Panc1 (cell line): ENCODE results near the gene ZNF800. TPM values are rescaled to one million over a fixed set of nuclear protein-coding genes. Genes with fewer than 3 reads are reported as not detected.

ENCODE experiments used
- ATAC-seq: fragments of 200-7000 bp; cut with Tn5 transposase; 2 replicates; pipeline ENCODE4 v1.9.1; 2020; ENCODE audit warnings: mild to moderate bottlenecking, moderate library complexity
- BruUV-seq: library from RNA; stranded (reverse); fragments of 400-500 nt; replicated peaks from 2 replicates; lab custom pipeline; 2021; lab: Mats Ljungman, UMichigan
- CTCF ChIA-PET: fragments of 300-600 bp; sonication (Branson Sonifier 250); formaldehyde crosslinking; loops from one replicate; lab custom pipeline; 2022; ENCODE audit warnings: antibody characterized with exemption; lab: Charles Lee
- POLR2A ChIA-PET: fragments of 300-600 bp; sonication (Branson Sonifier 250); formaldehyde crosslinking; loops from one replicate; lab custom pipeline; 2022; ENCODE audit warnings: antibody characterized with exemption; lab: Charles Lee
- DNase-seq: peaks from one replicate; pipeline ENCODE4 v3.0.0-alpha.2; 2010; ENCODE audit warnings: low read depth, low spot score
- H3K27ac ChIP-seq: 2 replicates; pipeline ENCODE4 v1.5.1; 2011; ENCODE audit warnings: mild to moderate bottlenecking, low read length, inconsistent platforms
- H3K27me3 ChIP-seq: fragments of 200-500 bp; sonication (Bioruptor generic); 2 replicates; pipeline ENCODE4 v1.6.0; 2014; ENCODE audit warnings: low read length, inconsistent platforms; ENCODE audit not compliant: control insufficient read depth, insufficient read depth
- H3K36me3 ChIP-seq: fragments of 200-500 bp; sonication (Bioruptor generic); 2 replicates; pipeline ENCODE4 v1.5.1; 2014; ENCODE audit warnings: inconsistent platforms, mild to moderate bottlenecking, low read length, moderate library complexity; ENCODE audit not compliant: control insufficient read depth, insufficient read depth
- H3K4me1 ChIP-seq: 2 replicates; pipeline ENCODE4 v1.5.1; 2011; ENCODE audit warnings: inconsistent platforms, mild to moderate bottlenecking, low read length, moderate library complexity; ENCODE audit not compliant: control insufficient read depth, insufficient read depth
- H3K4me3 ChIP-seq, 2 experiments: 2 replicates each; pipeline ENCODE4 v1.5.1; 2011 to 2012; ENCODE audit warnings: low read depth in 2 of 2, low read length in 2 of 2, mild to moderate bottlenecking in 2 of 2, inconsistent platforms in 1 of 2, moderate library complexity in 1 of 2
- H3K9me3 ChIP-seq: fragments of 200-500 bp; sonication (Bioruptor generic); 2 replicates; pipeline ENCODE4 v1.5.1; 2014; ENCODE audit warnings: low read depth, mild to moderate bottlenecking, inconsistent platforms, low read length, moderate library complexity; ENCODE audit not compliant: control insufficient read depth, insufficient read depth
- POLR2AphosphoS5 ChIP-seq: IDR thresholded peaks from 2 replicates; pipeline ENCODE4 v1.6.1; 2012; ENCODE audit warnings: mild to moderate bottlenecking, low read depth, low read length, moderate library complexity
- SIN3A ChIP-seq: IDR thresholded peaks from 2 replicates; pipeline ENCODE4 v1.6.1; 2012; ENCODE audit warnings: low read depth, mild to moderate bottlenecking, low read length, moderate library complexity, borderline replicate concordance; ENCODE audit not compliant: insufficient read depth
- TCF7L2 ChIP-seq: IDR thresholded peaks from 2 replicates; pipeline ENCODE4 v1.6.1; 2011; ENCODE audit warnings: mild to moderate bottlenecking, low read depth, low read length, inconsistent platforms
- in situ Hi-C: cut with HindIII; loops from 2 replicates; pipeline ENCODE4 v1.10.0; 2016; ENCODE audit warnings: low sequenced_read_pairs, low pct_unique_long_range_greater_than_20kb
- intact Hi-C: fragments of 100-400 bp; cut with micrococcal nuclease; formaldehyde crosslinking; loops from one replicate; pipeline ENCODE4 v1.10.0; 2022; ENCODE audit not compliant: unreplicated experiment
- total RNA-seq: library from RNA; stranded (reverse); gene quantifications from one replicate; pipeline ENCODE4 v1.2.1, GENCODE V29; 2021; ENCODE audit not compliant: unreplicated experiment
- TF ChIP-seq, protein P1 (sequence below): fragments of 450-650 bp; IDR thresholded peaks from 2 replicates; pipeline ENCODE4 v1.5.1; 2017; ENCODE audit warnings: mild to moderate bottlenecking
- TF ChIP-seq, protein P2 (sequence below), 2 experiments: IDR thresholded peaks; 2 replicates each; pipeline ENCODE4 v1.6.1; 2011 to 2012; ENCODE audit warnings: low read depth in 2 of 2, control low read depth in 1 of 2, low read length in 1 of 2, mild to moderate bottlenecking in 1 of 2, moderate library complexity in 1 of 2; ENCODE audit not compliant: insufficient read depth in 1 of 2

The ZNF800 gene
- total RNA-seq, 1 experiment from 2014 or later = 26.0 TPM

DNA sequence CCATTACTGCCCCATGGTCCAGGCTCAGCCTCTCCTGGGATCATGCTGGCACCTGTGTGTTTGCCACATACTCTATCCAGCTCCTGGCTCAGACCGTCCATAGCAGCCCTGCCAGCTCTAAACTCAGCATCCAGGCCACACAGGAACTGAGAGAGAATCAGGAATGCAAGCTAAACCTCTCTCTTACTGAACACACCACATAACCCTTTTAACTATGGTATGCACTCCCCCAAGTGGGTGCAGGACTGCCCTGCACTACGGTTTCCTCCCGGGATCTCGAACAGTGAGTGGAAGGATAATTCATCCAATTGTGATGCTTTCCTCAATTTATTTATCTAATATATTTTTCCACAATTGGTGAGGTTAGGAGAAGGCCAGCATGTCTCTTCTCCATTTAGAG is 17.1 kb upstream of the ZNF800 start:
- intact Hi-C loops (no loop called here), in situ Hi-C loops (no loop called here)
- H3K4me3 ChIP-seq = no peak overlapping the region
- no peaks in the 10 kb centered on the region for H3K9me3 ChIP-seq
- no TSS peak for BruUV-seq
- ChIA-PET POLR2A (no interaction called here), CTCF (no interaction called here)
- H3K27me3 ChIP-seq = peaks cover 34% of the 10 kb centered on the region
- H3K27ac ChIP-seq = no peak overlapping the region
- no peaks in the 10 kb centered on the region for H3K4me1 ChIP-seq
- ATAC-seq (no peak), DNase-seq (no peak)
- no peaks in the 10 kb centered on the region for H3K36me3 ChIP-seq
- TF ChIP-seq SIN3A (no peak), TCF7L2 (no peak), POLR2AphosphoS5 (no peak)
- TF ChIP-seq, protein P1, sequence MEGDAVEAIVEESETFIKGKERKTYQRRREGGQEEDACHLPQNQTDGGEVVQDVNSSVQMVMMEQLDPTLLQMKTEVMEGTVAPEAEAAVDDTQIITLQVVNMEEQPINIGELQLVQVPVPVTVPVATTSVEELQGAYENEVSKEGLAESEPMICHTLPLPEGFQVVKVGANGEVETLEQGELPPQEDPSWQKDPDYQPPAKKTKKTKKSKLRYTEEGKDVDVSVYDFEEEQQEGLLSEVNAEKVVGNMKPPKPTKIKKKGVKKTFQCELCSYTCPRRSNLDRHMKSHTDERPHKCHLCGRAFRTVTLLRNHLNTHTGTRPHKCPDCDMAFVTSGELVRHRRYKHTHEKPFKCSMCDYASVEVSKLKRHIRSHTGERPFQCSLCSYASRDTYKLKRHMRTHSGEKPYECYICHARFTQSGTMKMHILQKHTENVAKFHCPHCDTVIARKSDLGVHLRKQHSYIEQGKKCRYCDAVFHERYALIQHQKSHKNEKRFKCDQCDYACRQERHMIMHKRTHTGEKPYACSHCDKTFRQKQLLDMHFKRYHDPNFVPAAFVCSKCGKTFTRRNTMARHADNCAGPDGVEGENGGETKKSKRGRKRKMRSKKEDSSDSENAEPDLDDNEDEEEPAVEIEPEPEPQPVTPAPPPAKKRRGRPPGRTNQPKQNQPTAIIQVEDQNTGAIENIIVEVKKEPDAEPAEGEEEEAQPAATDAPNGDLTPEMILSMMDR = no peak
- TF ChIP-seq, protein P2, sequence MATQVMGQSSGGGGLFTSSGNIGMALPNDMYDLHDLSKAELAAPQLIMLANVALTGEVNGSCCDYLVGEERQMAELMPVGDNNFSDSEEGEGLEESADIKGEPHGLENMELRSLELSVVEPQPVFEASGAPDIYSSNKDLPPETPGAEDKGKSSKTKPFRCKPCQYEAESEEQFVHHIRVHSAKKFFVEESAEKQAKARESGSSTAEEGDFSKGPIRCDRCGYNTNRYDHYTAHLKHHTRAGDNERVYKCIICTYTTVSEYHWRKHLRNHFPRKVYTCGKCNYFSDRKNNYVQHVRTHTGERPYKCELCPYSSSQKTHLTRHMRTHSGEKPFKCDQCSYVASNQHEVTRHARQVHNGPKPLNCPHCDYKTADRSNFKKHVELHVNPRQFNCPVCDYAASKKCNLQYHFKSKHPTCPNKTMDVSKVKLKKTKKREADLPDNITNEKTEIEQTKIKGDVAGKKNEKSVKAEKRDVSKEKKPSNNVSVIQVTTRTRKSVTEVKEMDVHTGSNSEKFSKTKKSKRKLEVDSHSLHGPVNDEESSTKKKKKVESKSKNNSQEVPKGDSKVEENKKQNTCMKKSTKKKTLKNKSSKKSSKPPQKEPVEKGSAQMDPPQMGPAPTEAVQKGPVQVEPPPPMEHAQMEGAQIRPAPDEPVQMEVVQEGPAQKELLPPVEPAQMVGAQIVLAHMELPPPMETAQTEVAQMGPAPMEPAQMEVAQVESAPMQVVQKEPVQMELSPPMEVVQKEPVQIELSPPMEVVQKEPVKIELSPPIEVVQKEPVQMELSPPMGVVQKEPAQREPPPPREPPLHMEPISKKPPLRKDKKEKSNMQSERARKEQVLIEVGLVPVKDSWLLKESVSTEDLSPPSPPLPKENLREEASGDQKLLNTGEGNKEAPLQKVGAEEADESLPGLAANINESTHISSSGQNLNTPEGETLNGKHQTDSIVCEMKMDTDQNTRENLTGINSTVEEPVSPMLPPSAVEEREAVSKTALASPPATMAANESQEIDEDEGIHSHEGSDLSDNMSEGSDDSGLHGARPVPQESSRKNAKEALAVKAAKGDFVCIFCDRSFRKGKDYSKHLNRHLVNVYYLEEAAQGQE (IDR thresholded peaks at IDR 0.05; ENCODE audit: insufficient read depth in 1 of 2, low read depth in 2 of 2, low read length in 1 of 2) = no peak

DNA sequence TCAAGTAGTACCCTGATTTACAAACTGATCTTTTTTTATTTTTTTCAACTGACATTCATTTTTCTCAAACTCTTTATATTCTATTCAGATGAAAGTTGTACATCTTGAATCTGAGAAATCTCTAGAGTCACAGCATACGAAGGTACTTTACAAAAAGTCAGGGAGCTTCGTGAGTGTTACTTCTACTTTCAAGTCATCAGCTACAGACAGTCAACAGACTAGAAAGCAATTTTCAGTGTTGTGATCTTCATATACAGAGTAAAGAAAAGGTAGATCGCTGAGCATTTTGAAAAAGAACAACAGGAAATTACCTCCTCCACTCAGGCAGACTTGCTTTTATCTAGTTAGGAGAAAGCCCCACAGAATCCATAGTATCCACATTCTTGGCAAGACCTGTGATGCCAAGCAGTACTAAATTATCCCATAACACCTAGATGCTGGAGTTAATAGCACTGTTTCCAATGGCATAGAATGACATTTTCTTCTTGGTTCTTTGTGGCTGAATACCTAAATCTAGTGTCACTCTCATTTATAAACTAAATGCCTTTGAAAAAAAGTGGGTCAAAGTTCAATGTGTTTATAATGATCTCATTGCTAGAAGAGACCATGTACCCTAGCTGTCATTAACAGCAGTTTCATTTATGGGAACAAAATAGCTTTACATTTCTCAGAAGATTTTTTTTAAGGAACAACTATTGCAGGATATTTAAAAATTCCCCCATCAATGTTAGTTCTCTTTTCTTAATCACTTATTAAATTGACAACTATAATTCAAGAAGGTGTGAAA is 12.0 kb upstream of the ZNF800 start:
- H3K27me3 ChIP-seq = peaks cover 42% of the 10 kb centered on the region
- H3K36me3 ChIP-seq = no peaks in the 10 kb centered on the region
- CTCF ChIA-PET = no interaction called here
- H3K4me3 ChIP-seq = no peak overlapping the region
- no TSS peak for BruUV-seq
- intact Hi-C loops (no loop called here), in situ Hi-C loops (no loop called here)
- no peak for TF ChIP-seq SIN3A
- no peak for TF ChIP-seq TCF7L2
- TF ChIP-seq, protein P2 (IDR thresholded peaks at IDR 0.05; ENCODE audit: insufficient read depth in 1 of 2, low read depth in 2 of 2, low read length in 1 of 2) = no peak
- TF ChIP-seq POLR2AphosphoS5 = no peak
- TF ChIP-seq, protein P1 = no peak
- H3K9me3 ChIP-seq = no peaks in the 10 kb centered on the region
- no peaks in the 10 kb centered on the region for H3K4me1 ChIP-seq
- POLR2A ChIA-PET = no interaction called here
- DNase-seq (no peak), ATAC-seq (no peak)
- H3K27ac ChIP-seq = no peak overlapping the region
